HK-2 (cell line): ENCODE data around the gene NUP93.
A peak's percentile ranks its signal among the peaks of the same experiment; 100 is the strongest.

Source experiments
- DNase-seq: peaks from one replicate; pipeline ENCODE4 v3.0.0-alpha.2; 2018; ENCODE audit not compliant: unreplicated experiment

The NUP93 gene

GRCh38 chr16:56729735-56730662, at the start of gene NUP93:
TSS of gene NUP93 (plus strand) at chr16:56730129. CDS start at chr16:56748248, 18,119 bp downstream.
- DNase-seq = peak; percentile 94

GRCh38 chr16:56681939-56682702, 47.8 kb upstream of the NUP93 start, which contains the start of gene MT1X:
TSS of gene MT1X (plus strand) at chr16:56682470. CDS start at chr16:56682541, 71 bp downstream.
- peak; percentile 95 for DNase-seq

GRCh38 chr16:56682703-56683397, 47.1 kb upstream of the NUP93 start:
- peak; percentile 18 for DNase-seq

GRCh38 chr16:56683424-56684172, 46.3 kb upstream of the NUP93 start:
- no peak for DNase-seq

GRCh38 chr16:56684256-56684925, 45.5 kb upstream of the NUP93 start:
- no peak for DNase-seq

- no peak for DNase-seq
Observed at GRCh38 chr16:56684926-56685590, 44.9 kb upstream of the NUP93 start.

- DNase-seq = no peak
Observed at GRCh38 chr16:56686758-56687157, 43.2 kb upstream of the NUP93 start.

- DNase-seq = no peak
Observed at GRCh38 chr16:56688762-56689161, 41.2 kb upstream of the NUP93 start.

GRCh38 chr16:56689171-56689570, 40.8 kb upstream of the NUP93 start:
- no peak for DNase-seq

- no peak for DNase-seq
Observed at GRCh38 chr16:56690420-56691122, 39.4 kb upstream of the NUP93 start.

GRCh38 chr16:56691885-56692284, 38.0 kb upstream of the NUP93 start:
- DNase-seq = peak; percentile 87

- DNase-seq = no peak
Observed at GRCh38 chr16:56695246-56695645, 34.7 kb upstream of the NUP93 start.

GRCh38 chr16:56697456-56698155, 32.3 kb upstream of the NUP93 start:
- DNase-seq = no peak

GRCh38 chr16:56700195-56700594, 29.7 kb upstream of the NUP93 start:
- DNase-seq = no peak

- DNase-seq = no peak
Observed at GRCh38 chr16:56700631-56701030, 29.3 kb upstream of the NUP93 start.

GRCh38 chr16:56701534-56701933, 28.4 kb upstream of the NUP93 start:
- no peak for DNase-seq

GRCh38 chr16:56702836-56703235, 27.1 kb upstream of the NUP93 start:
- DNase-seq = no peak

GRCh38 chr16:56708525-56709442, 21.1 kb upstream of the NUP93 start:
- DNase-seq = no peak
